A549 treated with AZD2906 at 1 μM for 4 hours (cell line): Measurements from ENCODE around the gene TMEM19. TPM values are rescaled to one million over a fixed set of nuclear protein-coding genes. Genes with fewer than 3 reads are reported as not detected.

Experiments used
- total RNA-seq: library from RNA; stranded (reverse); fragments of 200-300 nt; extraction: Qiagen RNA extraction; gene quantifications from 5 replicates; pipeline ENCODE4 v1.2.3, GENCODE V29; 2022

Gene TMEM19
- total RNA-seq, result 29.4 to 32.8 TPM (median 31.3 TPM) in 5 replicates

DNA sequence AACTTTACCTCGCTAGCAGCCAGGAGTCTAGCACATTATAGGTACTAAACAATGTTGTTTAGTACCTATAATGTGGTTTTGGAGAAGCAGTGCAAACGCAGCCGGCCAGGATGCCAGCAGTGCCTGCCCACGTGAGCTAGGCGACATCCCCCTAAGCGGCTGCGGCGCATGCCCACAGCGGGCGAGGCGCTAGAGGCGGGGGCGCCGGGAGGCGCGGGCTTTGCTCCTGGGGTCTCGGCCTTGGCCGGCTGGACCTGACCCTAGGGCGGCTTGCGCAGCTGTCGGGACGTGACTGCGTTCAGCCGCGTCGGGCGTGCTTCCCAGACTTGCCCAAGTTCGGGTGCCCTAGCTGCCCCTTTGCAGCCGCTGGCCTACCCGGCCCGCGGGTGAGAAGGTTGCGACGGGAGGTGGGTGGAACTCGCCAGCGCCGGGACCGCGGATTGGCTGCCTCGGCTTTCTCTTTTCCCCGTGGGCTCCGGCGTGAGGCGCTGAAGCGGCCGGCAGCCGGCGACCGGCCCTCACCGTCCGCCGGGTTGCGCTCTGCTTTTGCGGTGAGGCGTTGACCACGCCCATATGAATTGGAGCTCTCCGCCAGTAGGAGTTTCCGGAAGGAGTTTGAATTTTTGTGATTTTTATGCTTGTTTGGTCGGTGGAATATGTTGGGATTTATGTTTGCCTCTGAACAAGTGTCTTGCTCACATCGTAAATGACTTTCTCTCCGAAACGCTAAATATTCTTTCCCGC is at the start of gene TMEM19:
Gene TMEM19, plus strand, starts transcription at position 169 of the 744 bp plus-strand sequence. CDS start 599 bp downstream, outside the sequence.

DNA sequence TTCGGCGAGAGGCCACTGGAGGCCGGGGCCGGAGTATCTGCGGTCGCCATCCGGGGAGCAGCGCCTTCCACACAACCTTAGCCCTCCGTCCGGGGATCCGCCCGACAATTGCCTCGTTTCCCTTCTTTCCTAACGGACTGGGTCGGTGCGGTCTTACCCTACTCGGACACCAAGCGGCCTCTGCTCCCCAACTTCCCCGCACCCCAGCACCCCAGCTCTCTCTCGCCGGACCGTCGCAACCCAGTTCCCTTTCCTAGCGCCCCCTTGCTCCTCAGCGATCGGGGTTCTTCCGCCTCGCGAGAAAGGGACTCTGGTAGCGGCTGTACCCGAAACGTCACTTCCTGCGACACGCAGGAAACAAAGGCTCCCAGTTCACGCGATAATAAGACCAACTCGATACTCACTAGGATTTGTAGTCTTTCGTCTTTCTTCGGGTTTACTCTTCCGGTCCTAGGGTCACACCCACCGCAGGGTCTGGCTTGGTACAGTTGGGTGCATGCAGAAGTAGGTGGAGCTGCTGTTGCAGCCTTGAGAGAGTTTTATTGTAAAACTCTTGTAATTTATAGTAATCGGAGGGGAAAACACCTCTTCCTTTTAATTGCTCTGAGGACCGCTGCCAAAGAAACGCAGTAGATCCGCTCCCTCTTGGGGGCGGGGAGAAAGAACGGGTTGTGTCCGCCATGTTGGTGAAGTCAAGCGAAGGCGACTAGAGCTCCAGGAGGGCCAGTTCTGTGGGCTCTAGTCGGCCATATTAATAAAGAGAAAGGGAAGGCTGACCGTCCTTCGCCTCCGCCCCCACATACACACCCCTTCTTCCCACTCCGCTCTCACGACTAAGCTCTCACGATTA is 22.1 kb upstream of the TMEM19 start, which contains the start of the genes THAP2 and ZFC3H1:
Gene THAP2, plus strand, starts transcription at position 741 of the 850 bp plus-strand sequence. CDS start 209 bp downstream, outside the sequence.
Gene ZFC3H1, minus strand, starts transcription at position 288 of the 850 bp plus-strand sequence. Its CDS starts 238 bp downstream, at position 50.

Other genes starting within 250 kb of the TMEM19 start
- gene LGR5, start 246.3 kb upstream of the TMEM19 start, total RNA-seq, result 0.02 to 0.08 TPM (median 0.06 TPM) in 3 of 5 replicates, not detected in the others
- 10.1 to 15.1 TPM (median 14.2 TPM) in 5 replicates for gene ZFC3H1, start 22.2 kb upstream of the TMEM19 start, total RNA-seq
- gene THAP2, start 21.8 kb upstream of the TMEM19 start, total RNA-seq, result 3.5 to 4.2 TPM (median 4.1 TPM) in 5 replicates
- gene RAB21, start 68.8 kb downstream of the TMEM19 start, total RNA-seq, result 35.7 to 50.4 TPM (median 38.1 TPM) in 5 replicates
- gene TBC1D15, start 153.7 kb downstream of the TMEM19 start, total RNA-seq, result 20.2 to 26.3 TPM (median 21.9 TPM) in 5 replicates